WTC11 (cell line): ENCODE data around the gene OTULIN.

ENCODE experiments used
- ATF2 ChIP-seq: sonication (generic); formaldehyde crosslinking; IDR thresholded peaks from 2 replicates; pipeline ENCODE4 v1.8.1; 2022; ENCODE audit warnings: low read depth, missing genetic modification reagents, borderline replicate concordance
- FOXP4 ChIP-seq: sonication (generic); formaldehyde crosslinking; IDR thresholded peaks from 2 replicates; pipeline ENCODE4 v1.8.0; 2022; ENCODE audit warnings: mild to moderate bottlenecking, missing genetic modification reagents
- MYBL2 ChIP-seq: sonication (generic); formaldehyde crosslinking; IDR thresholded peaks from 2 replicates; pipeline ENCODE4 v1.8.1; 2023; ENCODE audit warnings: mild to moderate bottlenecking, moderate library complexity, missing genetic modification reagents
- NR2C2 ChIP-seq: sonication (generic); formaldehyde crosslinking; IDR thresholded peaks from 2 replicates; pipeline ENCODE4 v1.8.0; 2022; ENCODE audit warnings: mild to moderate bottlenecking, missing genetic modification reagents
- ZNF121 ChIP-seq: sonication (generic); formaldehyde crosslinking; IDR thresholded peaks from 2 replicates; pipeline ENCODE4 v1.8.0; 2023; ENCODE audit warnings: missing genetic modification reagents
- TF ChIP-seq, protein P1 (sequence below): fragments of 200-600 bp; IDR thresholded peaks from 2 replicates; pipeline ENCODE4 v1.8.0; 2022; ENCODE audit warnings: antibody characterized with exemption
- TF ChIP-seq, protein P2 (sequence below): sonication (generic); formaldehyde crosslinking; IDR thresholded peaks from 2 replicates; pipeline ENCODE4 v1.8.1; 2022; ENCODE audit warnings: missing genetic modification reagents, borderline replicate concordance
- TF ChIP-seq, protein P3 (sequence below): sonication (generic); formaldehyde crosslinking; IDR thresholded peaks from 2 replicates; pipeline ENCODE4 v1.8.0; 2022; ENCODE audit warnings: mild to moderate bottlenecking, missing genetic modification reagents
- TF ChIP-seq, protein P4 (sequence below): sonication (generic); formaldehyde crosslinking; conservative IDR thresholded peaks from 2 replicates; pipeline ENCODE4 v1.8.1; 2023; ENCODE audit warnings: mild to moderate bottlenecking, low read depth, missing genetic modification reagents, moderate library complexity
- TF ChIP-seq, protein P5 (sequence below): sonication (generic); formaldehyde crosslinking; IDR thresholded peaks from 2 replicates; pipeline ENCODE4 v1.8.1; 2022; ENCODE audit warnings: low read depth, mild to moderate bottlenecking, moderate library complexity, missing genetic modification reagents, borderline replicate concordance

DNA sequence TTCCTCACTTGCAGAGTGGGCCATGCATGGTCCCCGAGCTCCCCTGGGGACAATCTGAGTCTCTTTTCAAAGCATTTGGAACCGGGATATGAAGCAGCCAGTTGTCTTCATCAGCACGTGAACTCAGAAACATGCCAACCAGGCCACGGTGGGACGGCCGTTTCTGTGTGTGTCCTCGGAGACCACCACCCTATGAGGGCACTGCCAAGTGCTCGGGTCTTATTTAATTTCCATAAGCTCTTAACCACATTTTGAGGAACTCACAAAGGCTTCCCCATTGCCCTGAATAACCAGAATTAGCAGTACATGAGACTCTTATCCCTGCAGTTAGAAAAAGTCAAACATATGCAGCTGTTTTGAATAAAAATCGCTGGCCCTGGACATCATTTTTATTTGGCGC, 60.1 kb downstream of the OTULIN start:
- TF ChIP-seq, protein P1, sequence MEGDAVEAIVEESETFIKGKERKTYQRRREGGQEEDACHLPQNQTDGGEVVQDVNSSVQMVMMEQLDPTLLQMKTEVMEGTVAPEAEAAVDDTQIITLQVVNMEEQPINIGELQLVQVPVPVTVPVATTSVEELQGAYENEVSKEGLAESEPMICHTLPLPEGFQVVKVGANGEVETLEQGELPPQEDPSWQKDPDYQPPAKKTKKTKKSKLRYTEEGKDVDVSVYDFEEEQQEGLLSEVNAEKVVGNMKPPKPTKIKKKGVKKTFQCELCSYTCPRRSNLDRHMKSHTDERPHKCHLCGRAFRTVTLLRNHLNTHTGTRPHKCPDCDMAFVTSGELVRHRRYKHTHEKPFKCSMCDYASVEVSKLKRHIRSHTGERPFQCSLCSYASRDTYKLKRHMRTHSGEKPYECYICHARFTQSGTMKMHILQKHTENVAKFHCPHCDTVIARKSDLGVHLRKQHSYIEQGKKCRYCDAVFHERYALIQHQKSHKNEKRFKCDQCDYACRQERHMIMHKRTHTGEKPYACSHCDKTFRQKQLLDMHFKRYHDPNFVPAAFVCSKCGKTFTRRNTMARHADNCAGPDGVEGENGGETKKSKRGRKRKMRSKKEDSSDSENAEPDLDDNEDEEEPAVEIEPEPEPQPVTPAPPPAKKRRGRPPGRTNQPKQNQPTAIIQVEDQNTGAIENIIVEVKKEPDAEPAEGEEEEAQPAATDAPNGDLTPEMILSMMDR: no peak
- no peak for TF ChIP-seq FOXP4 (CRISPR knock-in tag)
- TF ChIP-seq, protein P2, sequence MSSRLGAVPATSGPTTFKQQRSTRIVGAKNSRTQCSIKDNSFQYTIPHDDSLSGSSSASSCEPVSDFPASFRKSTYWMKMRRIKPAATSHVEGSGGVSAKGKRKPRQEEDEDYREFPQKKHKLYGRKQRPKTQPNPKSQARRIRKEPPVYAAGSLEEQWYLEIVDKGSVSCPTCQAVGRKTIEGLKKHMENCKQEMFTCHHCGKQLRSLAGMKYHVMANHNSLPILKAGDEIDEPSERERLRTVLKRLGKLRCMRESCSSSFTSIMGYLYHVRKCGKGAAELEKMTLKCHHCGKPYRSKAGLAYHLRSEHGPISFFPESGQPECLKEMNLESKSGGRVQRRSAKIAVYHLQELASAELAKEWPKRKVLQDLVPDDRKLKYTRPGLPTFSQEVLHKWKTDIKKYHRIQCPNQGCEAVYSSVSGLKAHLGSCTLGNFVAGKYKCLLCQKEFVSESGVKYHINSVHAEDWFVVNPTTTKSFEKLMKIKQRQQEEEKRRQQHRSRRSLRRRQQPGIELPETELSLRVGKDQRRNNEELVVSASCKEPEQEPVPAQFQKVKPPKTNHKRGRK (CRISPR knock-in tag): no peak
- TF ChIP-seq, protein P3, sequence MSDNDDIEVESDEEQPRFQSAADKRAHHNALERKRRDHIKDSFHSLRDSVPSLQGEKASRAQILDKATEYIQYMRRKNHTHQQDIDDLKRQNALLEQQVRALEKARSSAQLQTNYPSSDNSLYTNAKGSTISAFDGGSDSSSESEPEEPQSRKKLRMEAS (CRISPR knock-in tag): no peak
- no peak for TF ChIP-seq MYBL2
- no peak for TF ChIP-seq ZNF121 (CRISPR knock-in tag)
- TF ChIP-seq NR2C2 (CRISPR knock-in tag): no peak
- TF ChIP-seq, protein P4, sequence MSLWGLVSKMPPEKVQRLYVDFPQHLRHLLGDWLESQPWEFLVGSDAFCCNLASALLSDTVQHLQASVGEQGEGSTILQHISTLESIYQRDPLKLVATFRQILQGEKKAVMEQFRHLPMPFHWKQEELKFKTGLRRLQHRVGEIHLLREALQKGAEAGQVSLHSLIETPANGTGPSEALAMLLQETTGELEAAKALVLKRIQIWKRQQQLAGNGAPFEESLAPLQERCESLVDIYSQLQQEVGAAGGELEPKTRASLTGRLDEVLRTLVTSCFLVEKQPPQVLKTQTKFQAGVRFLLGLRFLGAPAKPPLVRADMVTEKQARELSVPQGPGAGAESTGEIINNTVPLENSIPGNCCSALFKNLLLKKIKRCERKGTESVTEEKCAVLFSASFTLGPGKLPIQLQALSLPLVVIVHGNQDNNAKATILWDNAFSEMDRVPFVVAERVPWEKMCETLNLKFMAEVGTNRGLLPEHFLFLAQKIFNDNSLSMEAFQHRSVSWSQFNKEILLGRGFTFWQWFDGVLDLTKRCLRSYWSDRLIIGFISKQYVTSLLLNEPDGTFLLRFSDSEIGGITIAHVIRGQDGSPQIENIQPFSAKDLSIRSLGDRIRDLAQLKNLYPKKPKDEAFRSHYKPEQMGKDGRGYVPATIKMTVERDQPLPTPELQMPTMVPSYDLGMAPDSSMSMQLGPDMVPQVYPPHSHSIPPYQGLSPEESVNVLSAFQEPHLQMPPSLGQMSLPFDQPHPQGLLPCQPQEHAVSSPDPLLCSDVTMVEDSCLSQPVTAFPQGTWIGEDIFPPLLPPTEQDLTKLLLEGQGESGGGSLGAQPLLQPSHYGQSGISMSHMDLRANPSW (CRISPR knock-in tag): no peak
- TF ChIP-seq, protein P5, sequence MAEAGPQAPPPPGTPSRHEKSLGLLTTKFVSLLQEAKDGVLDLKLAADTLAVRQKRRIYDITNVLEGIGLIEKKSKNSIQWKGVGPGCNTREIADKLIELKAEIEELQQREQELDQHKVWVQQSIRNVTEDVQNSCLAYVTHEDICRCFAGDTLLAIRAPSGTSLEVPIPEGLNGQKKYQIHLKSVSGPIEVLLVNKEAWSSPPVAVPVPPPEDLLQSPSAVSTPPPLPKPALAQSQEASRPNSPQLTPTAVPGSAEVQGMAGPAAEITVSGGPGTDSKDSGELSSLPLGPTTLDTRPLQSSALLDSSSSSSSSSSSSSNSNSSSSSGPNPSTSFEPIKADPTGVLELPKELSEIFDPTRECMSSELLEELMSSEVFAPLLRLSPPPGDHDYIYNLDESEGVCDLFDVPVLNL (CRISPR knock-in tag): no peak
- no peak for TF ChIP-seq ATF2 (CRISPR knock-in tag)
